ENCODE data around the gene SERPINB6. TPM values are rescaled to one million over a fixed set of nuclear protein-coding genes. Genes with fewer than 3 reads are reported as not detected.
A peak's percentile ranks its signal among the peaks of the same experiment; 100 is the strongest.

The SERPINB6 gene
- total and polyA plus RNA-seq, 2 of the 4 experiments (the other 2 are of a cell fraction): 37.1 to 91.1 TPM

GRCh38 chr6:2914318-2914660 is 57.1 kb downstream of the SERPINB6 start:
- in situ Hi-C loops (cut with MboI; ENCODE audit: low sequenced_read_pairs) (no loop called here), intact Hi-C loops (cut with micrococcal nuclease) (no loop called here), dilution Hi-C loops (cut with HindIII; ENCODE audit: low sequenced_read_pairs, unreplicated experiment) (no loop called here)
- Histone ChIP-seq H4K20me1 (ENCODE audit: insufficient read depth, low read length) (no peaks in the 10 kb centered on the region), H3K14ac (replicated peaks; ENCODE audit: low read depth, low read length) (no peak overlapping the region; the same call in 1 of the 2 replicates), H3K27me3 (ENCODE audit: control insufficient read depth, insufficient read depth, low read length) (no peaks in the 10 kb centered on the region; the same call in 1 of the 2 replicates), H3K9ac (ENCODE audit: low read depth, low read length) (no peak overlapping the region), H3K4me1 (ENCODE audit: control insufficient read depth, insufficient read depth, low read length) (peaks cover 5% of the 10 kb centered on the region), H4K5ac (ENCODE audit: low read depth, low read length) (no peak overlapping the region), H2AK5ac (ENCODE audit: low read depth, low read length) (no peak overlapping the region), H4K91ac (ENCODE audit: insufficient read depth, low read depth, low read length) (no peak overlapping the region), H3K23ac (ENCODE audit: low read depth, low read length) (no peak overlapping the region), H2BK5ac (ENCODE audit: low read depth, low read length, poor library complexity, severe bottlenecking) (no peak overlapping the region), H3K9me3 (ENCODE audit: control insufficient read depth, insufficient read depth, low read length) (no peaks in the 10 kb centered on the region), H3K18ac (ENCODE audit: low read depth, low read length) (no peak overlapping the region), H3K27ac (ENCODE audit: insufficient read depth, low read length) (no peak overlapping the region), H2BK15ac (ENCODE audit: low read depth, low read length) (no peak overlapping the region), H3K56ac (ENCODE audit: extremely low read depth, insufficient read depth, low read length) (no peak overlapping the region), H3K36me3 (ENCODE audit: control insufficient read depth, insufficient read depth, low read length) (no peaks in the 10 kb centered on the region), H2BK120ac (ENCODE audit: low read depth, low read length) (no peak overlapping the region), H3K4ac (ENCODE audit: low read depth, low read length) (no peak overlapping the region), H4K8ac (ENCODE audit: low read depth in 2 of 2, low read length in 2 of 2) (no peak overlapping the region), H3K79me1 (ENCODE audit: low read depth in 1 of 2, low read length in 2 of 2) (no peaks in the 10 kb centered on the region), H3K9me1 (ENCODE audit: insufficient read depth, low read length) (no peaks in the 10 kb centered on the region), H2AFZ (replicated peaks; ENCODE audit: low read length, poor library complexity) (no peak overlapping the region), H2AK9ac (replicated peaks; ENCODE audit: low read depth, low read length, poor library complexity) (peak overlapping the region; percentile 10), H3K4me3 (ENCODE audit: insufficient read depth, low read depth, low read length) (no peak overlapping the region), H2BK20ac (ENCODE audit: low read depth, low read length) (no peak overlapping the region), H3K4me2 (ENCODE audit: low read depth, low read length) (no peak overlapping the region)
- BruUV-seq (replicated peaks): no TSS peak
- CTCF ChIA-PET: interaction anchor here (0.6 to 0.8 kb wide), 2 partner anchors 29 to 147 kb away, joined by 5 to 8 read pairs; no protein-coding TSS in a partner anchor
- POLR2A ChIA-PET (ENCODE audit: unreplicated experiment): no interaction called here
- WGBS, 2 experiments (ENCODE audit: extremely low coverage in 2 of 2, insufficient read length in 1 of 2): no CpG with 5 or more reads among the region's 7 CpGs
- no peak for ATAC-seq (ENCODE audit: low read depth)
- no peak for DNase-seq
- TF ChIP-seq CHD1 (IDR thresholded peaks at IDR 0.05; ENCODE audit: low read depth, low read length) (no peak), BHLHE40 (IDR thresholded peaks at IDR 0.05; ENCODE audit: low read depth, low read length) (no peak), RFX5 (IDR thresholded peaks at IDR 0.05; ENCODE audit: low read depth, low read length) (no peak), RCOR1 (IDR thresholded peaks at IDR 0.05; ENCODE audit: insufficient replicate concordance, low read length) (no peak), MAFK (IDR thresholded peaks at IDR 0.05; ENCODE audit: low read depth, low read length) (no peak), FOS (IDR thresholded peaks at IDR 0.05; ENCODE audit: low read depth, low read length) (no peak), MXI1 (IDR thresholded peaks at IDR 0.05; ENCODE audit: borderline replicate concordance, low read depth, low read length) (no peak), CEBPB (IDR thresholded peaks at IDR 0.05; ENCODE audit: low read depth, low read length) (no peak)
